BE2C (cell line): ENCODE results near the gene ADGRV1.

ENCODE experiments used
- DNase-seq: peaks from one replicate; pipeline ENCODE4 v3.0.0-alpha.2; 2020
- H3K27me3 ChIP-seq: fragments of 250-450 bp; sonication (Bioruptor Pico); 2 replicates; pipeline ENCODE4 v1.5.1; 2020; ENCODE audit warnings: mild to moderate bottlenecking
- H3K36me3 ChIP-seq: fragments of 250-450 bp; sonication (Bioruptor Pico); 2 replicates; pipeline ENCODE4 v1.5.1; 2020; ENCODE audit warnings: mild to moderate bottlenecking
- H3K4me1 ChIP-seq: fragments of 250-450 bp; sonication (Bioruptor Pico); 2 replicates; pipeline ENCODE4 v1.5.1; 2020
- H3K4me3 ChIP-seq: 2 replicates; pipeline ENCODE4 v1.5.1; 2011; ENCODE audit warnings: low read depth, low read length
- H3K9me3 ChIP-seq: fragments of 250-450 bp; sonication (Bioruptor Pico); 2 replicates; pipeline ENCODE4 v1.5.1; 2020
- TF ChIP-seq, protein P1 (sequence below): IDR thresholded peaks from 2 replicates; pipeline ENCODE4 v1.5.1; 2012; ENCODE audit warnings: mild to moderate bottlenecking, low read depth, low read length

The ADGRV1 gene

GRCh38 chr5:90528601-90529193 lies 29.9 kb upstream of the ADGRV1 start:
- H3K4me3 ChIP-seq = peak overlapping the region; percentile 97
- H3K4me1 ChIP-seq = no peaks in the 10 kb centered on the region
- H3K27me3 ChIP-seq = peaks cover 20% of the 10 kb centered on the region
- no peaks in the 10 kb centered on the region for H3K9me3 ChIP-seq
- H3K36me3 ChIP-seq = no peaks in the 10 kb centered on the region
- TF ChIP-seq, protein P1, sequence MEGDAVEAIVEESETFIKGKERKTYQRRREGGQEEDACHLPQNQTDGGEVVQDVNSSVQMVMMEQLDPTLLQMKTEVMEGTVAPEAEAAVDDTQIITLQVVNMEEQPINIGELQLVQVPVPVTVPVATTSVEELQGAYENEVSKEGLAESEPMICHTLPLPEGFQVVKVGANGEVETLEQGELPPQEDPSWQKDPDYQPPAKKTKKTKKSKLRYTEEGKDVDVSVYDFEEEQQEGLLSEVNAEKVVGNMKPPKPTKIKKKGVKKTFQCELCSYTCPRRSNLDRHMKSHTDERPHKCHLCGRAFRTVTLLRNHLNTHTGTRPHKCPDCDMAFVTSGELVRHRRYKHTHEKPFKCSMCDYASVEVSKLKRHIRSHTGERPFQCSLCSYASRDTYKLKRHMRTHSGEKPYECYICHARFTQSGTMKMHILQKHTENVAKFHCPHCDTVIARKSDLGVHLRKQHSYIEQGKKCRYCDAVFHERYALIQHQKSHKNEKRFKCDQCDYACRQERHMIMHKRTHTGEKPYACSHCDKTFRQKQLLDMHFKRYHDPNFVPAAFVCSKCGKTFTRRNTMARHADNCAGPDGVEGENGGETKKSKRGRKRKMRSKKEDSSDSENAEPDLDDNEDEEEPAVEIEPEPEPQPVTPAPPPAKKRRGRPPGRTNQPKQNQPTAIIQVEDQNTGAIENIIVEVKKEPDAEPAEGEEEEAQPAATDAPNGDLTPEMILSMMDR = no peak
- DNase-seq = no peak

GRCh38 chr5:90529194-90529938 lies 29.2 kb upstream of the ADGRV1 start, which contains the start of gene LYSMD3:
LYSMD3 (minus strand) TSS chr5:90529584; CDS start chr5:90525289, 4,295 bp downstream.
- Histone ChIP-seq H3K4me3 (peak within 1 kb of the TSS; percentile 97), H3K4me1 (no peaks in the 10 kb centered on the region), H3K36me3 (no peaks in the 10 kb centered on the region), H3K27me3 (peaks cover 26% of the 10 kb centered on the region), H3K9me3 (no peaks in the 10 kb centered on the region)
- DNase-seq = peak; percentile 98
- TF ChIP-seq, protein P1 = no peak

- H3K4me3 ChIP-seq = peak overlapping the region; percentile 97
- H3K36me3 ChIP-seq = no peaks in the 10 kb centered on the region
- DNase-seq = peak; percentile 73
- H3K4me1 ChIP-seq = no peaks in the 10 kb centered on the region
- H3K27me3 ChIP-seq = peaks cover 32% of the 10 kb centered on the region
- TF ChIP-seq, protein P1 = peak; percentile 85
- H3K9me3 ChIP-seq = no peaks in the 10 kb centered on the region
Measured at GRCh38 chr5:90529939-90530677, 28.5 kb upstream of the ADGRV1 start.

DNA sequence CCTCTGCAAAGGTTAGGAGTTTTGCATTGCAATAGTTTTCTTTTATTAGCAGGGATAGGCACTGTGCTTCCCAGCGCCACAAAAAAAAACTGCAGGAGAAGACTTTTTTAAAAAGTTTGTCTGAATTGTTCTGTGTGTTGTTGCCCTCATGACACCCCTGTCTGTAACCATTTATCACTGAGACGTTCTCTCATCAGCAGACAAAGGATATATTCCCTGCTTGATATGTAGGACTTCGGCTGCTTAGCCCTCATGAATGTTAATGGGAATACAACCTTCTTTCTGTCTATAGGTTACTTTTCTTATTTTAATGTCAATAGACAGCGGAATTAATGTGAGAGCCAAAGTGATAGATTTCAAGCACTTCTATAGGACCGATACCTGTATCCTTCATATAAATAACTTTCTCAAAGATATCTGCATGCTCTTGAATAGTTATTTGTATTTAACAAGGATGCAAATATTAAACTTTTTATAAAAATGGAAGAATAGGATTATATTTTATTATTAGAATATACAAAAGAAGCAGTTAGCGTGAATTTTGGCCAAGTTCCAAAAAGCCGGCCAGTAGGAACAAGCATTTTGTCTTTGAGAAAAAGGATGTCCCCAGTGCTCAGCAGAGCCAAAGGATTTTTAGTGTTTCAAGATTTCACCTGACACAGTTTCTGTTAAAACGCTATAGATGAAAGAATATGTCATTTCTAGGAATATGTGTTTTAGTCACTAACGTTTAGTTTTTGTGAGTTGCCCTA lies 27.7 kb upstream of the ADGRV1 start:
- Histone ChIP-seq H3K27me3 (peaks cover 36% of the 10 kb centered on the region), H3K4me1 (no peaks in the 10 kb centered on the region), H3K36me3 (no peaks in the 10 kb centered on the region), H3K4me3 (no peak overlapping the region), H3K9me3 (no peaks in the 10 kb centered on the region)
- TF ChIP-seq, protein P1 = no peak
- no peak for DNase-seq

- no peaks in the 10 kb centered on the region for H3K4me1 ChIP-seq
- H3K36me3 ChIP-seq = no peaks in the 10 kb centered on the region
- TF ChIP-seq, protein P1 = no peak
- no peak overlapping the region for H3K4me3 ChIP-seq
- DNase-seq = no peak
- no peaks in the 10 kb centered on the region for H3K9me3 ChIP-seq
- peaks cover 57% of the 10 kb centered on the region for H3K27me3 ChIP-seq
Measured at GRCh38 chr5:90533794-90534193, 24.8 kb upstream of the ADGRV1 start.
